HEK293 (cell line): ENCODE data around the gene NDUFA8.

ENCODE experiments used
- CTCF ChIA-PET: fragments of 350-600 bp; formaldehyde crosslinking; extraction: SDS; loops from one replicate; lab custom pipeline; 2021; ENCODE audit warnings: antibody characterized with exemption; lab: Yijun Ruan, JAX
- POLR2A ChIA-PET: fragments of 300-600 bp; formaldehyde crosslinking; extraction: SDS; loops from one replicate; lab custom pipeline; 2020; ENCODE audit warnings: antibody characterized with exemption, inconsistent platforms; lab: Yijun Ruan, JAX
- H3K27ac ChIP-seq: fragments of 200-500 bp; sonication (Bioruptor generic); 2 replicates; pipeline ENCODE4 v1.5.1; 2014; ENCODE audit warnings: low read depth, low read length, control low read depth, inconsistent platforms; ENCODE audit errors: extremely low read depth
- H3K36me3 ChIP-seq, 2 experiments: fragments of 200-500 bp in 1 of 2; sonication (Bioruptor generic) in 1 of 2; 1 replicate in 1 of 2; 2 replicates in 1 of 2; pipeline ENCODE4 v1.5.1; 2014 to 2017; ENCODE audit warnings: inconsistent platforms in 2 of 2, low read length in 2 of 2; ENCODE audit not compliant: control insufficient read depth in 2 of 2, insufficient read depth in 1 of 2
- H3K4me1 ChIP-seq: fragments of 200-500 bp; sonication (Bioruptor generic); 2 replicates; pipeline ENCODE4 v1.5.1; 2014; ENCODE audit warnings: mild to moderate bottlenecking, low read length, inconsistent platforms; ENCODE audit not compliant: control insufficient read depth, insufficient read depth
- H3K4me3 ChIP-seq: 2 replicates; pipeline ENCODE4 v1.5.1; 2011; ENCODE audit warnings: low read depth, mild to moderate bottlenecking, control low read depth, low read length, moderate library complexity
- H3K9me3 ChIP-seq: fragments of 200-500 bp; sonication (Bioruptor generic); 2 replicates; pipeline ENCODE4 v1.5.1; 2014; ENCODE audit warnings: low read depth, low read length, inconsistent platforms; ENCODE audit not compliant: control insufficient read depth, insufficient read depth
- CTCF ChIP-seq: fragments of 450-650 bp; formaldehyde crosslinking; IDR thresholded peaks from 2 replicates; pipeline ENCODE4 v1.5.1; 2016; ENCODE audit warnings: missing biosample characterization, missing genetic modification characterization
- EGR2 ChIP-seq: fragments of 450-650 bp; formaldehyde crosslinking; IDR thresholded peaks from 2 replicates; pipeline ENCODE4 v1.5.1; 2016; ENCODE audit warnings: low read depth, missing biosample characterization, missing genetic modification characterization
- HOXC10 ChIP-seq: sonication (generic); formaldehyde crosslinking; IDR thresholded peaks from 2 replicates; pipeline ENCODE4 v1.8.1; 2023; ENCODE audit warnings: mild to moderate bottlenecking, missing genetic modification reagents
- KLF8 ChIP-seq: fragments of 450-650 bp; formaldehyde crosslinking; IDR thresholded peaks from 2 replicates; pipeline ENCODE4 v1.5.1; 2016; ENCODE audit warnings: missing biosample characterization, missing genetic modification characterization
- REPIN1 ChIP-seq: fragments of 450-650 bp; formaldehyde crosslinking; IDR thresholded peaks from 2 replicates; pipeline ENCODE4 v1.5.1; 2017; ENCODE audit warnings: missing biosample characterization, missing genetic modification characterization, low read depth
- ZBTB20 ChIP-seq: fragments of 450-650 bp; formaldehyde crosslinking; IDR thresholded peaks from 2 replicates; pipeline ENCODE4 v1.5.1; 2016; ENCODE audit warnings: missing biosample characterization, missing genetic modification characterization
- ZFP41 ChIP-seq: fragments of 450-650 bp; formaldehyde crosslinking; IDR thresholded peaks from 2 replicates; pipeline ENCODE4 v1.5.1; 2016; ENCODE audit warnings: missing biosample characterization, missing genetic modification characterization, borderline replicate concordance
- ZNF121 ChIP-seq: fragments of 450-650 bp; formaldehyde crosslinking; IDR thresholded peaks from 2 replicates; pipeline ENCODE4 v1.5.1; 2016; ENCODE audit warnings: missing biosample characterization, missing genetic modification characterization
- ZNF202 ChIP-seq: fragments of 450-650 bp; formaldehyde crosslinking; IDR thresholded peaks from 2 replicates; pipeline ENCODE4 v1.5.1; 2016; ENCODE audit warnings: missing biosample characterization, missing genetic modification characterization, borderline replicate concordance
- ZNF221 ChIP-seq: fragments of 450-650 bp; formaldehyde crosslinking; IDR thresholded peaks from 2 replicates; pipeline ENCODE4 v1.5.1; 2017; ENCODE audit warnings: missing biosample characterization, missing genetic modification characterization, borderline replicate concordance
- ZNF302 ChIP-seq: fragments of 450-650 bp; formaldehyde crosslinking; IDR thresholded peaks from 2 replicates; pipeline ENCODE4 v1.5.1; 2016; ENCODE audit warnings: missing biosample characterization, missing genetic modification characterization, low read depth
- ZNF394 ChIP-seq: fragments of 450-650 bp; formaldehyde crosslinking; IDR thresholded peaks from 2 replicates; pipeline ENCODE4 v1.5.1; 2016; ENCODE audit warnings: missing biosample characterization, missing genetic modification characterization, mild to moderate bottlenecking, moderate library complexity, borderline replicate concordance
- ZNF398 ChIP-seq: fragments of 450-650 bp; formaldehyde crosslinking; IDR thresholded peaks from 2 replicates; pipeline ENCODE4 v1.5.1; 2017; ENCODE audit warnings: missing biosample characterization, missing genetic modification characterization
- ZNF555 ChIP-seq: fragments of 450-650 bp; formaldehyde crosslinking; conservative IDR thresholded peaks from 2 replicates; pipeline ENCODE4 v1.5.1; 2017; ENCODE audit warnings: missing biosample characterization, mild to moderate bottlenecking, missing genetic modification characterization, inconsistent platforms
- ZNF785 ChIP-seq: fragments of 450-650 bp; formaldehyde crosslinking; IDR thresholded peaks from 2 replicates; pipeline ENCODE4 v1.5.1; 2016; ENCODE audit warnings: missing biosample characterization, missing genetic modification characterization
- ZSCAN18 ChIP-seq: fragments of 450-650 bp; formaldehyde crosslinking; IDR thresholded peaks from 2 replicates; pipeline ENCODE4 v1.5.1; 2016; ENCODE audit warnings: missing biosample characterization, missing genetic modification characterization
- TF ChIP-seq, protein P1 (sequence below): fragments of 450-650 bp; IDR thresholded peaks from 2 replicates; pipeline ENCODE4 v1.5.1; 2018; ENCODE audit warnings: missing biosample characterization, mild to moderate bottlenecking, missing genetic modification characterization
- TF ChIP-seq, protein P2 (sequence below): fragments of 450-650 bp; formaldehyde crosslinking; conservative IDR thresholded peaks from 2 replicates; pipeline ENCODE4 v1.5.1; 2016; ENCODE audit warnings: low read depth, missing biosample characterization, missing genetic modification characterization

NDUFA8 gene

GRCh38 chr9:122186777-122187470, 27.3 kb upstream of the NDUFA8 start:
- Histone ChIP-seq H3K9me3 (no peaks in the 10 kb centered on the region), H3K4me1 (no peaks in the 10 kb centered on the region), H3K4me3 (no peak overlapping the region), H3K27ac (no peak overlapping the region), H3K36me3 (no peaks in the 10 kb centered on the region)
- POLR2A ChIA-PET = no interaction called here
- CTCF ChIA-PET = interaction anchor here (0.6 to 0.8 kb wide), 4 partner anchors 30 to 1940 kb away, joined by 3 to 4 read pairs (median 3); partner anchors contain the start of gene LHX6
- TF ChIP-seq EGR2 (no peak), ZNF398 (tag by site-specific recombination) (no peak), ZNF394 (no peak), ZNF785 (tag by site-specific recombination) (no peak), ZNF302 (tag by site-specific recombination) (no peak)

- Histone ChIP-seq H3K4me3 (no peak overlapping the region), H3K36me3 (no peaks in the 10 kb centered on the region), H3K27ac (no peak overlapping the region), H3K9me3 (no peaks in the 10 kb centered on the region), H3K4me1 (no peaks in the 10 kb centered on the region)
- POLR2A ChIA-PET = no interaction called here
- CTCF ChIA-PET = interaction anchor here (0.6 kb wide), 1 partner anchor 1941 kb away, joined by 3 read pairs; no protein-coding TSS in a partner anchor
- TF ChIP-seq KLF8 = no peak
- TF ChIP-seq ZFP41 = no peak
- TF ChIP-seq ZNF555 (tag by site-specific recombination) = no peak
- no peak for TF ChIP-seq REPIN1 (tag by site-specific recombination)
- no peak for TF ChIP-seq ZNF221 (tag by site-specific recombination)
- TF ChIP-seq, protein P1, sequence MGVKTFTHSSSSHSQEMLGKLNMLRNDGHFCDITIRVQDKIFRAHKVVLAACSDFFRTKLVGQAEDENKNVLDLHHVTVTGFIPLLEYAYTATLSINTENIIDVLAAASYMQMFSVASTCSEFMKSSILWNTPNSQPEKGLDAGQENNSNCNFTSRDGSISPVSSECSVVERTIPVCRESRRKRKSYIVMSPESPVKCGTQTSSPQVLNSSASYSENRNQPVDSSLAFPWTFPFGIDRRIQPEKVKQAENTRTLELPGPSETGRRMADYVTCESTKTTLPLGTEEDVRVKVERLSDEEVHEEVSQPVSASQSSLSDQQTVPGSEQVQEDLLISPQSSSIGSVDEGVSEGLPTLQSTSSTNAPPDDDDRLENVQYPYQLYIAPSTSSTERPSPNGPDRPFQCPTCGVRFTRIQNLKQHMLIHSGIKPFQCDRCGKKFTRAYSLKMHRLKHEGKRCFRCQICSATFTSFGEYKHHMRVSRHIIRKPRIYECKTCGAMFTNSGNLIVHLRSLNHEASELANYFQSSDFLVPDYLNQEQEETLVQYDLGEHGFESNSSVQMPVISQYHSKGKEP = no peak
- no peak for TF ChIP-seq ZBTB20 (tag by site-specific recombination)
- TF ChIP-seq, protein P2, sequence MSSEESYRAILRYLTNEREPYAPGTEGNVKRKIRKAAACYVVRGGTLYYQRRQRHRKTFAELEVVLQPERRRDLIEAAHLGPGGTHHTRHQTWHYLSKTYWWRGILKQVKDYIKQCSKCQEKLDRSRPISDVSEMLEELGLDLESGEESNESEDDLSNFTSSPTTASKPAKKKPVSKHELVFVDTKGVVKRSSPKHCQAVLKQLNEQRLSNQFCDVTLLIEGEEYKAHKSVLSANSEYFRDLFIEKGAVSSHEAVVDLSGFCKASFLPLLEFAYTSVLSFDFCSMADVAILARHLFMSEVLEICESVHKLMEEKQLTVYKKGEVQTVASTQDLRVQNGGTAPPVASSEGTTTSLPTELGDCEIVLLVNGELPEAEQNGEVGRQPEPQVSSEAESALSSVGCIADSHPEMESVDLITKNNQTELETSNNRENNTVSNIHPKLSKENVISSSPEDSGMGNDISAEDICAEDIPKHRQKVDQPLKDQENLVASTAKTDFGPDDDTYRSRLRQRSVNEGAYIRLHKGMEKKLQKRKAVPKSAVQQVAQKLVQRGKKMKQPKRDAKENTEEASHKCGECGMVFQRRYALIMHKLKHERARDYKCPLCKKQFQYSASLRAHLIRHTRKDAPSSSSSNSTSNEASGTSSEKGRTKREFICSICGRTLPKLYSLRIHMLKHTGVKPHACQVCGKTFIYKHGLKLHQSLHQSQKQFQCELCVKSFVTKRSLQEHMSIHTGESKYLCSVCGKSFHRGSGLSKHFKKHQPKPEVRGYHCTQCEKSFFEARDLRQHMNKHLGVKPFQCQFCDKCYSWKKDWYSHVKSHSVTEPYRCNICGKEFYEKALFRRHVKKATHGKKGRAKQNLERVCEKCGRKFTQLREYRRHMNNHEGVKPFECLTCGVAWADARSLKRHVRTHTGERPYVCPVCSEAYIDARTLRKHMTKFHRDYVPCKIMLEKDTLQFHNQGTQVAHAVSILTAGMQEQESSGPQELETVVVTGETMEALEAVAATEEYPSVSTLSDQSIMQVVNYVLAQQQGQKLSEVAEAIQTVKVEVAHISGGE = no peak
- TF ChIP-seq HOXC10 (CRISPR knock-in tag) = no peak
- no peak for TF ChIP-seq ZSCAN18 (tag by site-specific recombination)
- no peak for TF ChIP-seq ZNF121 (tag by site-specific recombination)
- no peak for TF ChIP-seq ZNF202 (tag by site-specific recombination)
- no peak for TF ChIP-seq CTCF
- no peak for TF ChIP-seq EGR2
Measured at GRCh38 chr9:122186301-122186700, 26.7 kb upstream of the NDUFA8 start.
